H1 (cell line): Measurements from ENCODE around the gene HOMER2. TPM values are rescaled to one million over a fixed set of nuclear protein-coding genes. Genes with fewer than 3 reads are reported as not detected.

Experiments used
- CTCF ChIA-PET: fragments of 300-600 bp; sonication (Branson Sonifier 250); formaldehyde crosslinking; loops from one replicate; lab custom pipeline; 2021; ENCODE audit not compliant: partially characterized antibody; lab: Charles Lee
- POLR2A ChIA-PET: fragments of 300-600 bp; sonication (Branson Sonifier 250); formaldehyde crosslinking; loops from one replicate; lab custom pipeline; 2021; ENCODE audit warnings: inconsistent platforms; ENCODE audit not compliant: partially characterized antibody; lab: Charles Lee
- DNase-seq, 2 experiments: peaks; one replicate each; pipeline versions ENCODE4 v3.0.0 to v3.0.0-alpha.2; 2010 to 2022; ENCODE audit warnings: low spot score in 2 of 2, low read depth in 1 of 2, mixed read lengths in 1 of 2
- FAIRE-seq: peaks from 2 replicates; lab custom pipeline; 2011; peaks lifted over from hg19 to GRCh38; lab: Jason Lieb, UNC
- H2AFZ ChIP-seq: 2 replicates; pipeline ENCODE4 v1.8.1; 2012; ENCODE audit warnings: low read length, inconsistent platforms
- H2AK5ac ChIP-seq: 2 replicates; pipeline ENCODE4 v1.6.1; 2013; ENCODE audit warnings: low read depth, low read length
- H2BK120ac ChIP-seq: replicated peaks from 2 replicates; pipeline ENCODE3; 2013; ENCODE audit warnings: low read depth, low read length, inconsistent platforms
- H2BK12ac ChIP-seq: 2 replicates; pipeline ENCODE4 v1.6.1; 2013; ENCODE audit warnings: low read depth, low read length
- H2BK15ac ChIP-seq: 2 replicates; pipeline ENCODE4 v1.6.1; 2013; ENCODE audit warnings: low read length
- H2BK20ac ChIP-seq: 2 replicates; pipeline ENCODE4 v1.6.1; 2013; ENCODE audit warnings: low read length
- H2BK5ac ChIP-seq: 2 replicates; pipeline ENCODE4 v1.6.1; 2013; ENCODE audit warnings: low read depth, low read length
- H3K14ac ChIP-seq: 2 replicates; pipeline ENCODE4 v1.6.1; 2013; ENCODE audit warnings: inconsistent platforms; ENCODE audit not compliant: insufficient read length
- H3K18ac ChIP-seq: 2 replicates; pipeline ENCODE4 v1.6.1; 2013; ENCODE audit warnings: low read length; ENCODE audit errors: extremely low read depth
- H3K23ac ChIP-seq: 2 replicates; pipeline ENCODE4 v1.6.1; 2013; ENCODE audit warnings: inconsistent platforms; ENCODE audit not compliant: insufficient read length
- H3K23me2 ChIP-seq: 2 replicates; pipeline ENCODE4 v1.6.1; 2013; ENCODE audit warnings: low read depth, low read length
- H3K27ac ChIP-seq: 2 replicates; pipeline ENCODE4 v1.6.1; 2011; ENCODE audit warnings: low read depth, low read length, inconsistent platforms
- H3K27me3 ChIP-seq, 4 experiments: replicated peaks in 1 of 4; 1 replicate in 1 of 4; 2 replicates in 3 of 4; pipeline versions ENCODE4 v1.6.1 to v1.8.1; 2011 to 2013; ENCODE audit warnings: low read length in 3 of 4, mild to moderate bottlenecking in 3 of 4, inconsistent platforms in 2 of 4, mixed read lengths in 2 of 4, moderate library complexity in 1 of 4; ENCODE audit not compliant: control insufficient read depth in 3 of 4, insufficient read depth in 3 of 4; ENCODE audit errors: extremely low read depth in 1 of 4
- H3K36me3 ChIP-seq, 4 experiments: 2 replicates each; pipeline versions ENCODE4 v1.6.1 to v1.8.1; 2011 to 2013; ENCODE audit warnings: mild to moderate bottlenecking in 4 of 4, low read length in 3 of 4, moderate library complexity in 2 of 4, control low read depth in 1 of 4, inconsistent platforms in 1 of 4; ENCODE audit not compliant: insufficient read depth in 4 of 4, control insufficient read depth in 2 of 4
- H3K4ac ChIP-seq: replicated peaks from 2 replicates; pipeline ENCODE3; 2013; ENCODE audit warnings: low read length, low read depth, mixed read lengths, inconsistent platforms; ENCODE audit not compliant: insufficient read length
- H3K4me1 ChIP-seq, 4 experiments: replicated peaks in 1 of 4; 1 replicate in 1 of 4; 2 replicates in 3 of 4; pipeline versions ENCODE4 v1.6.1 to v1.8.1; 2011 to 2013; ENCODE audit warnings: low read length in 3 of 4, inconsistent platforms in 2 of 4, mixed read lengths in 1 of 4; ENCODE audit not compliant: insufficient read depth in 4 of 4, control insufficient read depth in 3 of 4
- H3K4me2 ChIP-seq, 2 experiments: 2 replicates each; pipeline versions ENCODE4 v1.6.1 to v1.8.1; 2011 to 2013; ENCODE audit warnings: low read depth in 2 of 2, low read length in 2 of 2, control low read depth in 1 of 2, inconsistent platforms in 1 of 2, mild to moderate bottlenecking in 1 of 2; ENCODE audit not compliant: insufficient read depth in 1 of 2
- H3K4me3 ChIP-seq, 4 experiments: fragments of 200-600, 300-600 bp in 1 of 4; sonication (generic), shearing (Covaris generic), sonication (Bioruptor Twin) in 1 of 4; 2 replicates each; pipeline versions ENCODE4 v1.5.1 to v1.8.1; 2011 to 2016; ENCODE audit warnings: low read length in 4 of 4, low read depth in 3 of 4, control low read depth in 2 of 4, inconsistent platforms in 2 of 4, mild to moderate bottlenecking in 2 of 4, mixed read lengths in 1 of 4, moderate library complexity in 1 of 4; ENCODE audit not compliant: insufficient read depth in 2 of 4; ENCODE audit errors: extremely low read depth in 1 of 4
- H3K56ac ChIP-seq: replicated peaks from 2 replicates; pipeline ENCODE3; 2013; ENCODE audit warnings: low read depth, mild to moderate bottlenecking, mixed read lengths, low read length, inconsistent platforms; ENCODE audit not compliant: insufficient read length
- H3K79me1 ChIP-seq: 2 replicates; pipeline ENCODE4 v1.6.1; 2013; ENCODE audit warnings: low read depth, low read length, control low read depth
- H3K79me2 ChIP-seq, 2 experiments: 2 replicates each; pipeline versions ENCODE4 v1.6.1 to v1.8.1; 2012 to 2013; ENCODE audit warnings: low read length in 2 of 2, mild to moderate bottlenecking in 2 of 2, inconsistent platforms in 1 of 2; ENCODE audit not compliant: insufficient read depth in 2 of 2, control insufficient read depth in 1 of 2
- H3K9ac ChIP-seq, 4 experiments: replicated peaks in 1 of 4; 1 replicate in 1 of 4; 2 replicates in 3 of 4; pipeline versions ENCODE4 v1.6.1 to v1.8.1; 2011 to 2013; ENCODE audit warnings: low read depth in 3 of 4, low read length in 3 of 4, control low read depth in 2 of 4, mild to moderate bottlenecking in 2 of 4, moderate library complexity in 2 of 4, inconsistent platforms in 1 of 4; ENCODE audit errors: extremely low read depth in 1 of 4
- H3K9me3 ChIP-seq, 2 experiments: 2 replicates each; pipeline versions ENCODE4 v1.6.1 to v1.8.1; 2012 to 2013; ENCODE audit warnings: mild to moderate bottlenecking in 2 of 2, moderate library complexity in 2 of 2, control low read depth in 1 of 2, inconsistent platforms in 1 of 2, low read depth in 1 of 2, low read length in 1 of 2, mixed read lengths in 1 of 2; ENCODE audit not compliant: insufficient read depth in 2 of 2
- H4K20me1 ChIP-seq, 2 experiments: replicated peaks in 1 of 2; 2 replicates each; pipeline versions ENCODE3 to v1.8.1; 2011 to 2013; ENCODE audit warnings: inconsistent platforms in 2 of 2, low read length in 2 of 2, mild to moderate bottlenecking in 1 of 2; ENCODE audit not compliant: insufficient read depth in 2 of 2, control insufficient read depth in 1 of 2
- H4K5ac ChIP-seq: 2 replicates; pipeline ENCODE4 v1.6.1; 2013; ENCODE audit warnings: low read length, low read depth, mixed read lengths, inconsistent platforms; ENCODE audit not compliant: insufficient read length
- H4K8ac ChIP-seq: 2 replicates; pipeline ENCODE4 v1.8.0; 2013; ENCODE audit warnings: mild to moderate bottlenecking, moderate library complexity, low read length, inconsistent platforms; ENCODE audit not compliant: insufficient read depth; ENCODE audit errors: extremely low read depth
- H4K91ac ChIP-seq: replicated peaks from 2 replicates; pipeline ENCODE3; 2013; ENCODE audit warnings: low read length, mixed read lengths, inconsistent platforms; ENCODE audit not compliant: insufficient read length
- BCL11A ChIP-seq, 2 experiments: IDR thresholded peaks; one replicate each; pipeline ENCODE4 v1.6.1; 2011; ENCODE audit warnings: low read depth in 2 of 2, low read length in 2 of 2, mild to moderate bottlenecking in 2 of 2
- CBX5 ChIP-seq: fragments of 300-800, 300-1000 bp; sonication (generic); IDR thresholded peaks from 2 replicates; pipeline ENCODE4 v1.7.1; 2016; ENCODE audit warnings: antibody characterized with exemption, low read length, low read depth
- CTBP2 ChIP-seq: IDR thresholded peaks from 2 replicates; pipeline ENCODE4 v1.7.0; 2011; ENCODE audit warnings: borderline replicate concordance, mild to moderate bottlenecking, moderate library complexity, mixed read lengths, low read length; ENCODE audit not compliant: insufficient read depth, insufficient read length
- MAFK ChIP-seq: IDR thresholded peaks from 2 replicates; pipeline ENCODE4 v1.6.1; 2012; ENCODE audit warnings: low read depth, mild to moderate bottlenecking, improper control_type of control experiment, low read length
- RBBP5 ChIP-seq: IDR thresholded peaks from 2 replicates; pipeline ENCODE4 v1.7.1; 2012; ENCODE audit warnings: low read depth, mild to moderate bottlenecking, inconsistent platforms, low read length, moderate library complexity, borderline replicate concordance
- RFX5 ChIP-seq: IDR thresholded peaks from 2 replicates; pipeline ENCODE4 v1.6.1; 2011; ENCODE audit warnings: low read depth, low read length, improper control_type of control experiment, borderline replicate concordance
- SIRT6 ChIP-seq: IDR thresholded peaks from one replicate; pipeline ENCODE4 v1.7.1; 2012; ENCODE audit warnings: low read length, inconsistent platforms
- SUZ12 ChIP-seq: fragments of 200-600 bp; sonication (generic); IDR thresholded peaks from 2 replicates; pipeline ENCODE4 v1.6.1; 2012; ENCODE audit warnings: mild to moderate bottlenecking, inconsistent platforms, low read length, moderate library complexity, mixed read lengths
- YY1 ChIP-seq: IDR thresholded peaks from 2 replicates; pipeline ENCODE4 v1.6.1; 2011; ENCODE audit warnings: low read depth, mild to moderate bottlenecking, low read length
- WGBS, 2 experiments: shearing (Covaris generic) in 1 of 2; methylation state at CpG; one replicate each; pipeline versions ENCODE4 v1.1.6 to v1.1.7; 2013 to 2015; ENCODE audit warnings: low lambda C conversion rate in 2 of 2, mixed read lengths in 2 of 2, inconsistent platforms in 1 of 2, low coverage in 1 of 2, missing lambda C conversion rate in 1 of 2; ENCODE audit not compliant: insufficient replicate concordance in 2 of 2, insufficient coverage in 1 of 2, insufficient read length in 1 of 2; ENCODE audit errors: extremely low coverage in 1 of 2, missing lambda C conversion rate in 1 of 2; 5-methylcytosine and 5-hydroxymethylcytosine counted together
- polyA plus RNA-seq, 7 experiments: library from polyadenylated mRNA; depleted of rRNA in 3 of 7; stranded (reverse) in 5 of 7; unstranded in 2 of 7; fragments of >200 nt in 5 of 7; fragments of 200-250 nt in 2 of 7; gene quantifications; 1 replicate in 5 of 7; 2 replicates in 1 of 7; 4 replicates in 1 of 7; pipeline versions ENCODE4 v1.2.1 to v1.2.3, GENCODE V29; 2011 to 2013; ENCODE audit warnings: missing spikeins in 2 of 7, mixed read lengths in 2 of 7
- total RNA-seq: library from RNA; stranded (reverse); fragmentation: NEBNext Ultra II Directional; extraction: Animal tissue kit (Norgen Biotek cat#: 25700); gene quantifications from 2 replicates; pipeline ENCODE4 v1.2.1, GENCODE V29; 2021
- TF ChIP-seq, protein P1 (sequence below): IDR thresholded peaks from 2 replicates; pipeline ENCODE4 v1.6.1; 2012; ENCODE audit warnings: inconsistent platforms

HOMER2 gene
- total and polyA plus RNA-seq, 2 of the 8 experiments (the other 6 are each of a cell fraction or from before 2014, with no cell fraction given): 12.5 to 27.6 TPM

- FAIRE-seq: no peak
- H3K4me2 ChIP-seq: no peak overlapping the region
- no peak overlapping the region for H3K9ac ChIP-seq
- H3K79me1 ChIP-seq: no peaks in the 10 kb centered on the region; the same call in 1 of the 2 replicates
- H4K8ac ChIP-seq: no peak overlapping the region
- DNase-seq: no peak
- no peak overlapping the region for H3K14ac ChIP-seq
- no peak overlapping the region for H3K18ac ChIP-seq
- ChIA-PET CTCF (interaction anchor here (0.7 to 1.8 kb wide), 3 partner anchors 8 to 70 kb away, joined by 3 to 5 read pairs (median 4); no protein-coding TSS in a partner anchor), POLR2A (no interaction called here)
- no peak overlapping the region for H2BK120ac ChIP-seq
- no peak for TF ChIP-seq RBBP5
- no peak for TF ChIP-seq RFX5
- no peak for TF ChIP-seq YY1
- TF ChIP-seq MAFK: no peak
- TF ChIP-seq, protein P1, sequence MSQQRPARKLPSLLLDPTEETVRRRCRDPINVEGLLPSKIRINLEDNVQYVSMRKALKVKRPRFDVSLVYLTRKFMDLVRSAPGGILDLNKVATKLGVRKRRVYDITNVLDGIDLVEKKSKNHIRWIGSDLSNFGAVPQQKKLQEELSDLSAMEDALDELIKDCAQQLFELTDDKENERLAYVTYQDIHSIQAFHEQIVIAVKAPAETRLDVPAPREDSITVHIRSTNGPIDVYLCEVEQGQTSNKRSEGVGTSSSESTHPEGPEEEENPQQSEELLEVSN: no peak
- TF ChIP-seq CTBP2: no peak
- no peak for TF ChIP-seq BCL11A (IDR thresholded peaks at IDR 0.05; ENCODE audit: low read depth in 2 of 2, low read length in 2 of 2)
- TF ChIP-seq SIRT6: no peak
- no peak for TF ChIP-seq CBX5
- TF ChIP-seq SUZ12: no peak
- no peak overlapping the region for H2AFZ ChIP-seq
- no peaks in the 10 kb centered on the region for H3K79me2 ChIP-seq
- H3K23me2 ChIP-seq: no peaks in the 10 kb centered on the region
- H3K56ac ChIP-seq: no peak overlapping the region
- no peak overlapping the region for H3K4ac ChIP-seq
- H2BK20ac ChIP-seq: no peak overlapping the region
- H4K91ac ChIP-seq: no peak overlapping the region
- H2AK5ac ChIP-seq: no peak overlapping the region
- no peaks in the 10 kb centered on the region for H3K9me3 ChIP-seq
- H4K5ac ChIP-seq: no peak overlapping the region
- WGBS, 2 experiments: 89% methylated on average over 6 of the region's 6 CpGs; no CpG with 5 or more reads in 1 of the 2 experiments
- no peaks in the 10 kb centered on the region; a peak in 1 of 7 replicates for H3K4me1 ChIP-seq
- H3K23ac ChIP-seq: no peak overlapping the region
- H3K27me3 ChIP-seq: no peaks in the 10 kb centered on the region
- no peak overlapping the region for H2BK5ac ChIP-seq
- H3K4me3 ChIP-seq: no peak overlapping the region
- no peak overlapping the region for H2BK12ac ChIP-seq
- no peak overlapping the region for H2BK15ac ChIP-seq
- peaks cover 0 to 6% of the 10 kb centered on the region in 2 experiments for H4K20me1 ChIP-seq
- H3K36me3 ChIP-seq: no peaks in the 10 kb centered on the region
- no peak overlapping the region for H3K27ac ChIP-seq
Observed at GRCh38 chr15:82919231-82919886, 33.2 kb downstream of the HOMER2 start.
